Endothelial cell (in vitro differentiated cells): ENCODE results near the gene LYL1. TPM values are rescaled to one million over a fixed set of nuclear protein-coding genes. Genes with fewer than 3 reads are reported as not detected.

Experiments used
- DNase-seq: peaks from one replicate; pipeline ENCODE4 v3.0.0; 2021; ENCODE audit warnings: low spot score
- H3K27ac Mint-ChIP-seq: one replicate; pipeline ENCODE4 v1.8.0; 2021; ENCODE audit warnings: mixed read lengths, inconsistent platforms; ENCODE audit not compliant: unreplicated experiment
- H3K27me3 Mint-ChIP-seq: one replicate; pipeline ENCODE4 v1.8.0; 2021; ENCODE audit warnings: mild to moderate bottlenecking, moderate library complexity, mixed read lengths, inconsistent platforms; ENCODE audit not compliant: unreplicated experiment
- H3K36me3 Mint-ChIP-seq: one replicate; pipeline ENCODE4 v1.8.0; 2021; ENCODE audit warnings: mild to moderate bottlenecking, low read depth, mixed read lengths, inconsistent platforms; ENCODE audit not compliant: unreplicated experiment
- H3K4me1 Mint-ChIP-seq: one replicate; pipeline ENCODE4 v1.8.0; 2021; ENCODE audit warnings: mild to moderate bottlenecking, mixed read lengths, inconsistent platforms; ENCODE audit not compliant: unreplicated experiment
- H3K4me3 Mint-ChIP-seq: one replicate; pipeline ENCODE4 v1.8.0; 2021; ENCODE audit warnings: mild to moderate bottlenecking, mixed read lengths, inconsistent platforms; ENCODE audit not compliant: unreplicated experiment
- H3K9me3 Mint-ChIP-seq: one replicate; pipeline ENCODE4 v1.8.0; 2021; ENCODE audit warnings: mixed read lengths, inconsistent platforms; ENCODE audit not compliant: unreplicated experiment
- total RNA-seq: library from RNA; stranded (reverse); fragmentation: NEBNext Ultra II Directional; extraction: Animal tissue kit (Norgen Biotek cat#: 25700); gene quantifications from one replicate; pipeline ENCODE4 v1.2.1, GENCODE V29; 2021; ENCODE audit not compliant: unreplicated experiment
- TF ChIP-seq, protein P1 (sequence below): fragments of 200-600 bp; sonication (generic); IDR thresholded peaks from one replicate; pipeline ENCODE4 v1.5.0; 2021; ENCODE audit warnings: antibody characterized with exemption; ENCODE audit not compliant: unreplicated experiment

LYL1 gene
- total RNA-seq, 1 donor from 2014 or later: 68.6 TPM

DNA sequence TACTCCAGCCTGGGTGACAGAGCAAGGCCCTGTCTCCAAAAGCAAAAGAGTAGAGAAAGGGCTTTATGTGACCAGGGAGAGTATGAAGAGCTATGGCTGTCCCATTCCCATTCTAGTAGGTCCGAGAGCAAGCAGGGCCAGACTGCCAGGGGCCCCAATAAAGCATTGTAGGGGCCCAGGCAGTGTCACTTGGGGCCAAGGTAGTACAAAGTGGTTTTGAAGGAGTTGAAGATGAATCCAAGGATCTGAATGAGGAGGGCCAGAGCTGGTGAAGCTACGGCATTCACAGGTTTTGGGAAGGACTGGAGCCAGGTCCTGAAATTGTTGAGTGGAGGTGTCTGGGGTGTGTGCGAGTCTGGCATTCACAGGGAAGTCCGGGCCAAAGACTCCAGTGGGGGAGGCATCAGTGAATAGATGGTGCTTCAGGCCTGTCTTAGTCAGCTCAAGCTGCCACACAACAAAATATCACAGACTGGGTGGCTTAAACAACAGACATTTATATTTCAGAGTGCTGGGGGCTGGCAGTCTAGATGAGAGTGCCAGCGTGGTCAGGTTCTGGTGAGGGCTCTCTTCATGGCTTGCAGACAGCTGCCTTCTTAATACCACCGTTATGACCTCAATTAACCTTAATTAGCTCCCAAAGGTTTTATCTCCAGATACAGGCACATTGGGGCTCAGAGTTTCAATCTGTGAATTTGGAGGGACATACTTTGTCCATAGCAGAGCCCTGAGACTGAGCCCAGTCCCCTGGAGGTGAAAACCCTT is 25.3 kb upstream of the LYL1 start:
- H3K27ac Mint-ChIP-seq: no peak overlapping the region
- no peak for DNase-seq
- TF ChIP-seq, protein P1, sequence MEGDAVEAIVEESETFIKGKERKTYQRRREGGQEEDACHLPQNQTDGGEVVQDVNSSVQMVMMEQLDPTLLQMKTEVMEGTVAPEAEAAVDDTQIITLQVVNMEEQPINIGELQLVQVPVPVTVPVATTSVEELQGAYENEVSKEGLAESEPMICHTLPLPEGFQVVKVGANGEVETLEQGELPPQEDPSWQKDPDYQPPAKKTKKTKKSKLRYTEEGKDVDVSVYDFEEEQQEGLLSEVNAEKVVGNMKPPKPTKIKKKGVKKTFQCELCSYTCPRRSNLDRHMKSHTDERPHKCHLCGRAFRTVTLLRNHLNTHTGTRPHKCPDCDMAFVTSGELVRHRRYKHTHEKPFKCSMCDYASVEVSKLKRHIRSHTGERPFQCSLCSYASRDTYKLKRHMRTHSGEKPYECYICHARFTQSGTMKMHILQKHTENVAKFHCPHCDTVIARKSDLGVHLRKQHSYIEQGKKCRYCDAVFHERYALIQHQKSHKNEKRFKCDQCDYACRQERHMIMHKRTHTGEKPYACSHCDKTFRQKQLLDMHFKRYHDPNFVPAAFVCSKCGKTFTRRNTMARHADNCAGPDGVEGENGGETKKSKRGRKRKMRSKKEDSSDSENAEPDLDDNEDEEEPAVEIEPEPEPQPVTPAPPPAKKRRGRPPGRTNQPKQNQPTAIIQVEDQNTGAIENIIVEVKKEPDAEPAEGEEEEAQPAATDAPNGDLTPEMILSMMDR: no peak
- H3K4me3 Mint-ChIP-seq: no peak overlapping the region
- H3K27me3 Mint-ChIP-seq: peaks cover 2% of the 10 kb centered on the region
- H3K4me1 Mint-ChIP-seq: peaks cover 8% of the 10 kb centered on the region
- no peaks in the 10 kb centered on the region for H3K9me3 Mint-ChIP-seq
- no peaks in the 10 kb centered on the region for H3K36me3 Mint-ChIP-seq

DNA sequence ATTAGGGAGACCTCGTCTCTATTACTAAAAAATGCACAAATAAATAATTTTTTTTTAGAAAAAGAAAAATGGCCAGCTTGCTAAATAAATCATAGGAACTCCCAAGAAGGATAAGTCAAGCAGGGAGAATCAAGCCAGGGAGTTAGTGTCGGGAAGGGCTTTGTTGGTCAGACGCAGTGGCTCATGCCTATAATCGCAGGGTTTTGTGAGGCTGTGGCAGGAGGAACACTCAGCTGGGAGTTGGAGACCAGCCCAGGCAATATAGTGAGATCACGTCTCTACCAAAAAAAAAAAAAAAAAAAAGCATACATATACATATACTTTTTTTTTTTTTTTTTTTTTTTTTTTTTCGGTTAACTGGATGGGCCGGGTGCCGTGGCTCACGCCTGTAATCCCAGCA is 24.4 kb upstream of the LYL1 start:
- Mint-ChIP-seq H3K4me3 (no peak overlapping the region), H3K9me3 (no peaks in the 10 kb centered on the region), H3K27me3 (peaks cover 2% of the 10 kb centered on the region), H3K4me1 (peaks cover 12% of the 10 kb centered on the region), H3K27ac (no peak overlapping the region), H3K36me3 (no peaks in the 10 kb centered on the region)
- DNase-seq: no peak
- TF ChIP-seq, protein P1: no peak

DNA sequence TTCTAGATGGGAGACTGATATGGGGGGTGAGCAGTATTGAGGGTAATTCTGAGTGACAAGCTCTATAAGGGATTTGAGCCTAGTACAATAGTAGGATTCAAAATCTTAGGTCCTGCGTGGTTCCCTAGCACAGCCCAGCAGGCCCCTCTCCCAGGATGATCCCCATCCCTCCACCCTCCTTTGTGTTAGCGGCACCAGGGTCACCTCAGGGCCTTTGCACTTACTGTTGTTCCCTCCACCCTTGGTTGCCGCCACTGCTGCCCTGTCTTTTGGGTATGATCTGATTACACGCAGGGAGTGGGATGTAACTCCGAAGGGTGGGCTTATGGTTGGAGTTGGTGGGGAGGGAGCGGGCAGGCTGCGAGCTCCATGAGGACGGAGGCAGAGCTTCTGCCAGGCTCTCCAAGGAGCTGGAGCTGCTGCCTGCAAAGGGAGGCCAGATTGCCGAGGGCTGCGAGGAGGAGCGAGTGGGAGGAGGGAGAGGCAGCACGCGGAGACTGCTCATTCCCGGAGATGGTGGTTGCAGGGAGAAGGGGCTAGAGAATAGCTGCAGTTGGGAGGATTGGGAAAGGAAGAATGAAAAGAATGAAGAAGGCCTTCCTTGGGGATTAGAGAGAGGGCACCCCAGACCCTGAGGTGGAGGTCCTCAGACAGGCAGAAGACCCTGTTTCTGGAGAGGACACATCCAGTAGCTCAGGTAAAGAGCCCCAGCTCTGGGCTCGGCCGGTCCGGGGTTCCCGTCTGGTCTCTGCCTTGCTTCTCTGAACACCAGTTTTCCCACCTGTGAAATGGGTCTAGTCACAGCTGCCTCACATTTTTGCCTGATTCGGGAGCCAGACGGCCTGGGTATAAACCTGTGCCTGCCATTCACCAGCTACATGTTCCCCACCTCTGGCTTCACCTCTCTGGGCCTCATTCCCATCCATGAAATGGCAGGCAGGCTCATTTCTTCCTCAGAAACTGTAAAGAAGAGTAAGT is 20.6 kb upstream of the LYL1 start:
- Mint-ChIP-seq H3K4me3 (peak overlapping the region; percentile 56), H3K27ac (peak overlapping the region; percentile 6), H3K9me3 (no peaks in the 10 kb centered on the region), H3K4me1 (peaks cover 20% of the 10 kb centered on the region), H3K27me3 (peaks cover 2% of the 10 kb centered on the region), H3K36me3 (peaks cover 4% of the 10 kb centered on the region)
- no peak for DNase-seq
- TF ChIP-seq, protein P1: no peak

DNA sequence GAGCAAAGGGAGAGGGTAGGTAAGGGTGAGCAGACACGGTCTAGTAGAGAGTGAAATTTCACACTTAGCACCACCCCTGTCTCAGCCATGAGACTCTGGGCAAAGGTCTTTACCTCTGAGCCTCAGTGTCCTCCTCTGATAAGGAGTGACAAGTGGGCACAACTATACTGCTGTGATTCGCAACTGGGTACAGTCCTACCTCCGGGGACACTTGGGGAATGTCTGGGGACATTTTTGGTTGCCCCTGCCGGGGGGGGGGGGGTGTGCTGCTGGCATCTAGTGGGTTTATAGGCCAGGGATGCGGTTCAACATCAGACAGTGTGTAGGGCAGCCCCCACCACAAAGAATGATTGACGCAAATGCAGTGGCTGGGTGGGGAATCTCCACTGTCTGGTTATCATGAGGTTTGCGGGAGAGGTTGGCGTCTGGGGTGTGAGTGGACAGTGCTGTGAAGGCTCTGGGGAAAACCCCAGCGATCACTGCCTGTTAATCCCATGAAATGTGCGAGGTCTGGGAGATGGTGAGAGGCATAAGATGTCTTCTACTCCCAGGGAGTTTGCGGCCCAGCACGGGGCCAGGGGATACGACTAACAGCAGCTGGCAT is 19.7 kb upstream of the LYL1 start:
- Mint-ChIP-seq H3K4me1 (peaks cover 24% of the 10 kb centered on the region), H3K27ac (peak overlapping the region; percentile 6), H3K27me3 (peaks cover 7% of the 10 kb centered on the region), H3K36me3 (peaks cover 4% of the 10 kb centered on the region), H3K9me3 (no peaks in the 10 kb centered on the region), H3K4me3 (no peak overlapping the region)
- no peak for DNase-seq
- TF ChIP-seq, protein P1: no peak
